Measurements from ENCODE around the gene RHBDL2. TPM values are rescaled to one million over a fixed set of nuclear protein-coding genes. Genes with fewer than 3 reads are reported as not detected.

The RHBDL2 gene
- total and polyA plus RNA-seq, 9 of the 15 experiments (the other 6 are each of a cell fraction or from before 2014, with no cell fraction given), result not detected

DNA sequence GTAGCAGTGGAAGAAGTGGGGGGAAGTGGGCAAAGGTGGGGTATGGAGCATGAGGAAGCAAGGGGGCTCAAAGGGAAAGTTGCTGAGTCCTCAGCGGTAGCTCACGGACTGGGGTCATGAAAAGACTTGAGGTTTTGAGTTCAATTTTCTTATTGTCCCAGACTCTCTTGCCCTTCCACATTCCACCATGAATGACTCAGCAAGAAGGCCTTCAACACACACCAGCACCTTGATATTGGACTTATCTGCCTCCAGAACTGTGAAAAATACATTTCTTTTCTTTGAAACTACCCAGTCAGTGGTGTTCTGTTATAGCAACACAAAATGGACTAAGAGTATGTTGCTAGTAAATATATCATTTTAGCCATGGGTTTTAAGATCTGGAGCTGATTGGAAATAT is 17.3 kb upstream of the RHBDL2 start (continued):
- TF ChIP-seq, protein P1, sequence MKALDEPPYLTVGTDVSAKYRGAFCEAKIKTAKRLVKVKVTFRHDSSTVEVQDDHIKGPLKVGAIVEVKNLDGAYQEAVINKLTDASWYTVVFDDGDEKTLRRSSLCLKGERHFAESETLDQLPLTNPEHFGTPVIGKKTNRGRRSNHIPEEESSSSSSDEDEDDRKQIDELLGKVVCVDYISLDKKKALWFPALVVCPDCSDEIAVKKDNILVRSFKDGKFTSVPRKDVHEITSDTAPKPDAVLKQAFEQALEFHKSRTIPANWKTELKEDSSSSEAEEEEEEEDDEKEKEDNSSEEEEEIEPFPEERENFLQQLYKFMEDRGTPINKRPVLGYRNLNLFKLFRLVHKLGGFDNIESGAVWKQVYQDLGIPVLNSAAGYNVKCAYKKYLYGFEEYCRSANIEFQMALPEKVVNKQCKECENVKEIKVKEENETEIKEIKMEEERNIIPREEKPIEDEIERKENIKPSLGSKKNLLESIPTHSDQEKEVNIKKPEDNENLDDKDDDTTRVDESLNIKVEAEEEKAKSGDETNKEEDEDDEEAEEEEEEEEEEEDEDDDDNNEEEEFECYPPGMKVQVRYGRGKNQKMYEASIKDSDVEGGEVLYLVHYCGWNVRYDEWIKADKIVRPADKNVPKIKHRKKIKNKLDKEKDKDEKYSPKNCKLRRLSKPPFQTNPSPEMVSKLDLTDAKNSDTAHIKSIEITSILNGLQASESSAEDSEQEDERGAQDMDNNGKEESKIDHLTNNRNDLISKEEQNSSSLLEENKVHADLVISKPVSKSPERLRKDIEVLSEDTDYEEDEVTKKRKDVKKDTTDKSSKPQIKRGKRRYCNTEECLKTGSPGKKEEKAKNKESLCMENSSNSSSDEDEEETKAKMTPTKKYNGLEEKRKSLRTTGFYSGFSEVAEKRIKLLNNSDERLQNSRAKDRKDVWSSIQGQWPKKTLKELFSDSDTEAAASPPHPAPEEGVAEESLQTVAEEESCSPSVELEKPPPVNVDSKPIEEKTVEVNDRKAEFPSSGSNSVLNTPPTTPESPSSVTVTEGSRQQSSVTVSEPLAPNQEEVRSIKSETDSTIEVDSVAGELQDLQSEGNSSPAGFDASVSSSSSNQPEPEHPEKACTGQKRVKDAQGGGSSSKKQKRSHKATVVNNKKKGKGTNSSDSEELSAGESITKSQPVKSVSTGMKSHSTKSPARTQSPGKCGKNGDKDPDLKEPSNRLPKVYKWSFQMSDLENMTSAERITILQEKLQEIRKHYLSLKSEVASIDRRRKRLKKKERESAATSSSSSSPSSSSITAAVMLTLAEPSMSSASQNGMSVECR (CRISPR knock-in tag; IDR thresholded peaks at IDR 0.05), result no peak
- no peak for TF ChIP-seq BRD9 (IDR thresholded peaks at IDR 0.05; ENCODE audit: low read depth, partially characterized antibody)
- no peak for TF ChIP-seq SOX6 (IDR thresholded peaks at IDR 0.05)
- no peak; the same call in 1 of the 2 replicates for TF ChIP-seq LEF1 (IDR thresholded peaks at IDR 0.05)
- no peak for TF ChIP-seq TAF15 (IDR thresholded peaks at IDR 0.05; ENCODE audit: low read depth, low read length)
- TF ChIP-seq GATAD2B (IDR thresholded peaks at IDR 0.05; ENCODE audit: borderline replicate concordance), result 0 out of 2 replicates have a peak, but pooled peaks have one; percentile 21
- no peak for TF ChIP-seq KLF1 (tag; IDR thresholded peaks at IDR 0.05)
- TF ChIP-seq ZKSCAN8 (CRISPR knock-in tag; IDR thresholded peaks at IDR 0.05), result no peak
- TF ChIP-seq WHSC1 (IDR thresholded peaks at IDR 0.05; ENCODE audit: low read length), result no peak
- TF ChIP-seq, protein P2, sequence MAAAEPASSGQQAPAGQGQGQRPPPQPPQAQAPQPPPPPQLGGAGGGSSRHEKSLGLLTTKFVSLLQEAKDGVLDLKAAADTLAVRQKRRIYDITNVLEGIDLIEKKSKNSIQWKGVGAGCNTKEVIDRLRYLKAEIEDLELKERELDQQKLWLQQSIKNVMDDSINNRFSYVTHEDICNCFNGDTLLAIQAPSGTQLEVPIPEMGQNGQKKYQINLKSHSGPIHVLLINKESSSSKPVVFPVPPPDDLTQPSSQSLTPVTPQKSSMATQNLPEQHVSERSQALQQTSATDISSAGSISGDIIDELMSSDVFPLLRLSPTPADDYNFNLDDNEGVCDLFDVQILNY (CRISPR knock-in tag; IDR thresholded peaks at IDR 0.05), result no peak
- 0 out of 2 replicates have a peak, but pooled peaks have one; percentile 10 for TF ChIP-seq CBFA2T3 (IDR thresholded peaks at IDR 0.05)
- no peak for TF ChIP-seq E2F3 (CRISPR knock-in tag; IDR thresholded peaks at IDR 0.05)
- no peak for TF ChIP-seq AFF4 (CRISPR knock-in tag; IDR thresholded peaks at IDR 0.05)
- TF ChIP-seq MAFG (tag; conservative IDR thresholded peaks at IDR 0.05), result peak; percentile 97
- TF ChIP-seq BRCA1 (IDR thresholded peaks at IDR 0.05), result no peak
- TF ChIP-seq BRCA1 (CRISPR knock-in tag; IDR thresholded peaks at IDR 0.05), result no peak
- TF ChIP-seq MAFF (IDR thresholded peaks at IDR 0.05; ENCODE audit: low read length), result peak; percentile 96
- no peak for TF ChIP-seq PATZ1 (CRISPR knock-in tag; IDR thresholded peaks at IDR 0.05; ENCODE audit: borderline replicate concordance)

Data from K562 (cell line).